A172 (cell line): ENCODE results near the gene GALNT12. TPM values are rescaled to one million over a fixed set of nuclear protein-coding genes. Genes with fewer than 3 reads are reported as not detected.

Experiments used
- total RNA-seq: library from RNA; depleted of rRNA; stranded (reverse); fragments of >200 nt; shearing (Covaris generic); gene quantifications from 2 replicates; pipeline ENCODE4 v1.2.3, GENCODE V29; 2014; rRNA removed

Gene GALNT12
- total RNA-seq, 1 experiment from 2014 or later = 5.4 TPM

Other genes with a start within 250 kb of the GALNT12 start
- 0.69 and 0.74 TPM in 2 replicates for gene GABBR2, start 98.7 kb upstream of the GALNT12 start, total RNA-seq
- 30.8 and 39.4 TPM in 2 replicates for gene ANKS6, start 11.1 kb upstream of the GALNT12 start, total RNA-seq
- 0.09 and 0.12 TPM in 2 replicates for gene COL15A1, start 136.2 kb downstream of the GALNT12 start, total RNA-seq